ENCODE results near the gene MAGI2. TPM values are rescaled to one million over a fixed set of nuclear protein-coding genes. Genes with fewer than 3 reads are reported as not detected.

MAGI2 gene
- total and polyA plus RNA-seq, 2 experiments from 2014 or later, result 10.4 to 26.4 TPM

DNA sequence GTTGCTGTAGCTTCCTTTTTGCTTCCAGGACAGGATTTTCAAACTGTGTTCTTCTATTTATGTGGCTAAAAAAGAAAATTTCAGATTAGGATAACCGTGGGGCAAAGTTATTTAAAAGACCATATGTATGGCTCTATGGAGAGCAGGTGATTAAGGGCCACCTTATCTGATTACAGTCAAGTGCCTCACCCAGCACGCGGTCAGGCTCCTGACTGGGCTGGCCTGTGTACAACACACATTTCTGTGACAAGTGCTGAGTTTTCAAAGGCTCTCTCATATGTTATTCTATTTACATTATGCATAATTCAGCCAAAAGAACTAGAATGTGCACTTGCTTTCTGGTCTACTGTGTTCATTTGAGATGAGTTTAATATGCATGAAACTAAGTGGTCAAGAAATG lies 1107.5 kb downstream of the MAGI2 start:
- Histone ChIP-seq H3K27ac (ENCODE audit: low read depth) (no peak overlapping the region), H3K4me1 (ENCODE audit: insufficient read depth) (peaks cover 4% of the 10 kb centered on the region; the same call in 1 of the 2 replicates), H3K36me3 (ENCODE audit: insufficient read depth) (no peaks in the 10 kb centered on the region), H3K79me2 (replicated peaks; ENCODE audit: insufficient read depth) (no peaks in the 10 kb centered on the region), H2AFZ (no peak overlapping the region), H3F3A (replicated peaks; ENCODE audit: low read depth) (no peaks in the 10 kb centered on the region), H4K20me1 (replicated peaks; ENCODE audit: insufficient read depth) (0 out of 2 replicates have a peak, but pooled peaks cover 3% of the 10 kb centered on the region), H3K4me3 (no peak overlapping the region), H3K9me2 (ENCODE audit: insufficient read depth) (no peaks in the 10 kb centered on the region), H3K27me3 (ENCODE audit: insufficient read depth) (no peaks in the 10 kb centered on the region), H3K4me2 (no peak overlapping the region)
- Mint-ChIP-seq H3K9me3 (no peaks in the 10 kb centered on the region), H3K27ac (no peak overlapping the region), H3K4me1 (peaks cover 9% of the 10 kb centered on the region), H3K4me3 (no peak overlapping the region), H3K36me3 (ENCODE audit: low read depth) (peaks cover 14% of the 10 kb centered on the region), H3K27me3 (ENCODE audit: insufficient read depth, low read depth, poor library complexity) (no peaks in the 10 kb centered on the region)
- TF ChIP-seq EZH2phosphoT487 (IDR thresholded peaks at IDR 0.05; ENCODE audit: unreplicated experiment), result no peak
- TF ChIP-seq, protein P1, sequence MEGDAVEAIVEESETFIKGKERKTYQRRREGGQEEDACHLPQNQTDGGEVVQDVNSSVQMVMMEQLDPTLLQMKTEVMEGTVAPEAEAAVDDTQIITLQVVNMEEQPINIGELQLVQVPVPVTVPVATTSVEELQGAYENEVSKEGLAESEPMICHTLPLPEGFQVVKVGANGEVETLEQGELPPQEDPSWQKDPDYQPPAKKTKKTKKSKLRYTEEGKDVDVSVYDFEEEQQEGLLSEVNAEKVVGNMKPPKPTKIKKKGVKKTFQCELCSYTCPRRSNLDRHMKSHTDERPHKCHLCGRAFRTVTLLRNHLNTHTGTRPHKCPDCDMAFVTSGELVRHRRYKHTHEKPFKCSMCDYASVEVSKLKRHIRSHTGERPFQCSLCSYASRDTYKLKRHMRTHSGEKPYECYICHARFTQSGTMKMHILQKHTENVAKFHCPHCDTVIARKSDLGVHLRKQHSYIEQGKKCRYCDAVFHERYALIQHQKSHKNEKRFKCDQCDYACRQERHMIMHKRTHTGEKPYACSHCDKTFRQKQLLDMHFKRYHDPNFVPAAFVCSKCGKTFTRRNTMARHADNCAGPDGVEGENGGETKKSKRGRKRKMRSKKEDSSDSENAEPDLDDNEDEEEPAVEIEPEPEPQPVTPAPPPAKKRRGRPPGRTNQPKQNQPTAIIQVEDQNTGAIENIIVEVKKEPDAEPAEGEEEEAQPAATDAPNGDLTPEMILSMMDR (conservative IDR thresholded peaks at IDR 0.05; ENCODE audit: low read depth in 2 of 2), result no peak
- no peak for TF ChIP-seq JUNB (IDR thresholded peaks at IDR 0.05; ENCODE audit: unreplicated experiment)
- no peak for TF ChIP-seq CREB1 (CRISPR knock-in tag; IDR thresholded peaks at IDR 0.05; ENCODE audit: low read depth)
- TF ChIP-seq, protein P2, sequence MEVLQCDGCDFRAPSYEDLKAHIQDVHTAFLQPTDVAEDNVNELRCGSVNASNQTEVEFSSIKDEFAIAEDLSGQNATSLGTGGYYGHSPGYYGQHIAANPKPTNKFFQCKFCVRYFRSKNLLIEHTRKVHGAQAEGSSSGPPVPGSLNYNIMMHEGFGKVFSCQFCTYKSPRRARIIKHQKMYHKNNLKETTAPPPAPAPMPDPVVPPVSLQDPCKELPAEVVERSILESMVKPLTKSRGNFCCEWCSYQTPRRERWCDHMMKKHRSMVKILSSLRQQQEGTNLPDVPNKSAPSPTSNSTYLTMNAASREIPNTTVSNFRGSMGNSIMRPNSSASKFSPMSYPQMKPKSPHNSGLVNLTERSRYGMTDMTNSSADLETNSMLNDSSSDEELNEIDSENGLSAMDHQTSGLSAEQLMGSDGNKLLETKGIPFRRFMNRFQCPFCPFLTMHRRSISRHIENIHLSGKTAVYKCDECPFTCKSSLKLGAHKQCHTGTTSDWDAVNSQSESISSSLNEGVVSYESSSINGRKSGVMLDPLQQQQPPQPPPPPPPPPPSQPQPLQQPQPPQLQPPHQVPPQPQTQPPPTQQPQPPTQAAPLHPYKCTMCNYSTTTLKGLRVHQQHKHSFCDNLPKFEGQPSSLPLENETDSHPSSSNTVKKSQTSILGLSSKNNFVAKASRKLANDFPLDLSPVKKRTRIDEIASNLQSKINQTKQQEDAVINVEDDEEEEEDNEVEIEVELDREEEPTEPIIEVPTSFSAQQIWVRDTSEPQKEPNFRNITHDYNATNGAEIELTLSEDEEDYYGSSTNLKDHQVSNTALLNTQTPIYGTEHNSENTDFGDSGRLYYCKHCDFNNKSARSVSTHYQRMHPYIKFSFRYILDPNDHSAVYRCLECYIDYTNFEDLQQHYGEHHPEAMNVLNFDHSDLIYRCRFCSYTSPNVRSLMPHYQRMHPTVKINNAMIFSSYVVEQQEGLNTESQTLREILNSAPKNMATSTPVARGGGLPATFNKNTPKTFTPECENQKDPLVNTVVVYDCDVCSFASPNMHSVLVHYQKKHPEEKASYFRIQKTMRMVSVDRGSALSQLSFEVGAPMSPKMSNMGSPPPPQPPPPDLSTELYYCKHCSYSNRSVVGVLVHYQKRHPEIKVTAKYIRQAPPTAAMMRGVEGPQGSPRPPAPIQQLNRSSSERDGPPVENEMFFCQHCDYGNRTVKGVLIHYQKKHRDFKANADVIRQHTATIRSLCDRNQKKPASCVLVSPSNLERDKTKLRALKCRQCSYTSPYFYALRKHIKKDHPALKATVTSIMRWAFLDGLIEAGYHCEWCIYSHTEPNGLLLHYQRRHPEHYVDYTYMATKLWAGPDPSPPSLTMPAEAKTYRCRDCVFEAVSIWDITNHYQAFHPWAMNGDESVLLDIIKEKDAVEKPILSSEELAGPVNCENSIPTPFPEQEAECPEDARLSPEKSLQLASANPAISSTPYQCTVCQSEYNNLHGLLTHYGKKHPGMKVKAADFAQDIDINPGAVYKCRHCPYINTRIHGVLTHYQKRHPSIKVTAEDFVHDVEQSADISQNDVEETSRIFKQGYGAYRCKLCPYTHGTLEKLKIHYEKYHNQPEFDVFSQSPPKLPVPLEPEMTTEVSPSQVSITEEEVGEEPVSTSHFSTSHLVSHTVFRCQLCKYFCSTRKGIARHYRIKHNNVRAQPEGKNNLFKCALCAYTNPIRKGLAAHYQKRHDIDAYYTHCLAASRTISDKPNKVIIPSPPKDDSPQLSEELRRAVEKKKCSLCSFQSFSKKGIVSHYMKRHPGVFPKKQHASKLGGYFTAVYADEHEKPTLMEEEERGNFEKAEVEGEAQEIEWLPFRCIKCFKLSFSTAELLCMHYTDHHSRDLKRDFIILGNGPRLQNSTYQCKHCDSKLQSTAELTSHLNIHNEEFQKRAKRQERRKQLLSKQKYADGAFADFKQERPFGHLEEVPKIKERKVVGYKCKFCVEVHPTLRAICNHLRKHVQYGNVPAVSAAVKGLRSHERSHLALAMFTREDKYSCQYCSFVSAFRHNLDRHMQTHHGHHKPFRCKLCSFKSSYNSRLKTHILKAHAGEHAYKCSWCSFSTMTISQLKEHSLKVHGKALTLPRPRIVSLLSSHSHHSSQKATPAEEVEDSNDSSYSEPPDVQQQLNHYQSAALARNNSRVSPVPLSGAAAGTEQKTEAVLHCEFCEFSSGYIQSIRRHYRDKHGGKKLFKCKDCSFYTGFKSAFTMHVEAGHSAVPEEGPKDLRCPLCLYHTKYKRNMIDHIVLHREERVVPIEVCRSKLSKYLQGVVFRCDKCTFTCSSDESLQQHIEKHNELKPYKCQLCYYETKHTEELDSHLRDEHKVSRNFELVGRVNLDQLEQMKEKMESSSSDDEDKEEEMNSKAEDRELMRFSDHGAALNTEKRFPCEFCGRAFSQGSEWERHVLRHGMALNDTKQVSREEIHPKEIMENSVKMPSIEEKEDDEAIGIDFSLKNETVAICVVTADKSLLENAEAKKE (CRISPR knock-in tag; IDR thresholded peaks at IDR 0.05), result no peak
- TF ChIP-seq ZNF114 (CRISPR knock-in tag; IDR thresholded peaks at IDR 0.05), result no peak
- no peak for TF ChIP-seq EZH2 (IDR thresholded peaks at IDR 0.05; ENCODE audit: low read depth, unreplicated experiment)
- no peak for TF ChIP-seq ZNF331 (CRISPR knock-in tag; IDR thresholded peaks at IDR 0.05; ENCODE audit: low read depth)
- TF ChIP-seq, protein P3, sequence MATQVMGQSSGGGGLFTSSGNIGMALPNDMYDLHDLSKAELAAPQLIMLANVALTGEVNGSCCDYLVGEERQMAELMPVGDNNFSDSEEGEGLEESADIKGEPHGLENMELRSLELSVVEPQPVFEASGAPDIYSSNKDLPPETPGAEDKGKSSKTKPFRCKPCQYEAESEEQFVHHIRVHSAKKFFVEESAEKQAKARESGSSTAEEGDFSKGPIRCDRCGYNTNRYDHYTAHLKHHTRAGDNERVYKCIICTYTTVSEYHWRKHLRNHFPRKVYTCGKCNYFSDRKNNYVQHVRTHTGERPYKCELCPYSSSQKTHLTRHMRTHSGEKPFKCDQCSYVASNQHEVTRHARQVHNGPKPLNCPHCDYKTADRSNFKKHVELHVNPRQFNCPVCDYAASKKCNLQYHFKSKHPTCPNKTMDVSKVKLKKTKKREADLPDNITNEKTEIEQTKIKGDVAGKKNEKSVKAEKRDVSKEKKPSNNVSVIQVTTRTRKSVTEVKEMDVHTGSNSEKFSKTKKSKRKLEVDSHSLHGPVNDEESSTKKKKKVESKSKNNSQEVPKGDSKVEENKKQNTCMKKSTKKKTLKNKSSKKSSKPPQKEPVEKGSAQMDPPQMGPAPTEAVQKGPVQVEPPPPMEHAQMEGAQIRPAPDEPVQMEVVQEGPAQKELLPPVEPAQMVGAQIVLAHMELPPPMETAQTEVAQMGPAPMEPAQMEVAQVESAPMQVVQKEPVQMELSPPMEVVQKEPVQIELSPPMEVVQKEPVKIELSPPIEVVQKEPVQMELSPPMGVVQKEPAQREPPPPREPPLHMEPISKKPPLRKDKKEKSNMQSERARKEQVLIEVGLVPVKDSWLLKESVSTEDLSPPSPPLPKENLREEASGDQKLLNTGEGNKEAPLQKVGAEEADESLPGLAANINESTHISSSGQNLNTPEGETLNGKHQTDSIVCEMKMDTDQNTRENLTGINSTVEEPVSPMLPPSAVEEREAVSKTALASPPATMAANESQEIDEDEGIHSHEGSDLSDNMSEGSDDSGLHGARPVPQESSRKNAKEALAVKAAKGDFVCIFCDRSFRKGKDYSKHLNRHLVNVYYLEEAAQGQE (IDR thresholded peaks at IDR 0.05; ENCODE audit: unreplicated experiment), result no peak
- TF ChIP-seq STAT1 (IDR thresholded peaks at IDR 0.05; ENCODE audit: unreplicated experiment), result no peak
- TF ChIP-seq POLR2AphosphoS5 (IDR thresholded peaks at IDR 0.05; ENCODE audit: low read depth), result no peak
- no peak for TF ChIP-seq NANOG (IDR thresholded peaks at IDR 0.05; ENCODE audit: borderline replicate concordance)
- TF ChIP-seq, protein P4, sequence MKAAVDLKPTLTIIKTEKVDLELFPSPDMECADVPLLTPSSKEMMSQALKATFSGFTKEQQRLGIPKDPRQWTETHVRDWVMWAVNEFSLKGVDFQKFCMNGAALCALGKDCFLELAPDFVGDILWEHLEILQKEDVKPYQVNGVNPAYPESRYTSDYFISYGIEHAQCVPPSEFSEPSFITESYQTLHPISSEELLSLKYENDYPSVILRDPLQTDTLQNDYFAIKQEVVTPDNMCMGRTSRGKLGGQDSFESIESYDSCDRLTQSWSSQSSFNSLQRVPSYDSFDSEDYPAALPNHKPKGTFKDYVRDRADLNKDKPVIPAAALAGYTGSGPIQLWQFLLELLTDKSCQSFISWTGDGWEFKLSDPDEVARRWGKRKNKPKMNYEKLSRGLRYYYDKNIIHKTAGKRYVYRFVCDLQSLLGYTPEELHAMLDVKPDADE (IDR thresholded peaks at IDR 0.05), result no peak
- no peak for ATAC-seq
- no peak for DNase-seq (ENCODE audit: low spot score)
